Measurements from ENCODE around the gene PIH1D1. TPM values are rescaled to one million over a fixed set of nuclear protein-coding genes. Genes with fewer than 3 reads are reported as not detected.

PIH1D1 gene
- total RNA-seq, 1 donor from 2014 or later, result 133 TPM

DNA sequence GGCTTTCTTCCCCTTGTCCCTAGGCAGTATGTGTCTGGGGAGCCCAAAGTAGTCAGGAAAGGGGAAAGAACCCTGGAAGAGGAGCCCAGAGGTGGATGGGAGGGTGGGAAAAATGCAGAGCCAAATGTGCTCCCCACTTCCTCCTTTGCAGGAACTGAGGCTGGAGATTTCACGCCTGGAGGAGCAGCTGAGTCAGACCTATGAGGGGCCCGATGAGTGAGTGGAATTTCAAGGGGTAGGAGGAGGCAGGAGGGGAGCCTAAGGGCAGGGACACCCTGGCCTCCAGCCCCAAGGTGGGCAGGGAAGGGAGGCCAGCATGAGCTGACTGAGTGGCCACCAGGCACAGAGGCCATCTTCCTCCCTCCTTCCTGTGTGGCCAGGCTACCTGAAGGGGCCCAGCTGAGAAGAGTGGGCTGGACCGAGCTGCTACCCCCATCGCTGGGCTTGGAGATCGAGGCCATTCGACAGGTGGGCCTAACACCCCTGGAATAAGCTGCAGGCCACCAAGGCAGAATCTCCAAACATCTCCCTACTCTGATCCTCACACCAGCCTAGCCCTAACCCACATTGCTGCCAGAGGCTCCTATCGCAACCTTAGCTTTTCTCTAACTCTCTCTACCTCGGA, 42.7 kb downstream of the PIH1D1 start:
- Histone ChIP-seq H3K4me2 (no peak overlapping the region), H3K9me3 (ENCODE audit: low read depth) (no peaks in the 10 kb centered on the region), H3K4me1 (peaks cover 28% of the 10 kb centered on the region), H3K79me2 (ENCODE audit: low read depth) (no peaks in the 10 kb centered on the region), H3F3A (ENCODE audit: low read depth) (peaks cover 12% of the 10 kb centered on the region), H3K27ac (no peak overlapping the region), H3K9ac (no peak overlapping the region), H3K4me3 (no peak overlapping the region), H4K20me1 (ENCODE audit: low read depth) (no peaks in the 10 kb centered on the region), H3K36me3 (no peaks in the 10 kb centered on the region), H2AFZ (replicated peaks) (no peak overlapping the region), H3K27me3 (no peaks in the 10 kb centered on the region)
- Mint-ChIP-seq H3K27ac (peak overlapping the region; percentile 67), H3K4me3 (no peak overlapping the region), H3K4me1 (peaks cover 30% of the 10 kb centered on the region), H3K36me3 (no peaks in the 10 kb centered on the region), H3K27me3 (ENCODE audit: insufficient read depth, low read depth) (peaks cover 15% of the 10 kb centered on the region), H3K9me3 (no peaks in the 10 kb centered on the region)
- DNase-seq (ENCODE audit: low spot score), result no peak
- TF ChIP-seq, protein P1, sequence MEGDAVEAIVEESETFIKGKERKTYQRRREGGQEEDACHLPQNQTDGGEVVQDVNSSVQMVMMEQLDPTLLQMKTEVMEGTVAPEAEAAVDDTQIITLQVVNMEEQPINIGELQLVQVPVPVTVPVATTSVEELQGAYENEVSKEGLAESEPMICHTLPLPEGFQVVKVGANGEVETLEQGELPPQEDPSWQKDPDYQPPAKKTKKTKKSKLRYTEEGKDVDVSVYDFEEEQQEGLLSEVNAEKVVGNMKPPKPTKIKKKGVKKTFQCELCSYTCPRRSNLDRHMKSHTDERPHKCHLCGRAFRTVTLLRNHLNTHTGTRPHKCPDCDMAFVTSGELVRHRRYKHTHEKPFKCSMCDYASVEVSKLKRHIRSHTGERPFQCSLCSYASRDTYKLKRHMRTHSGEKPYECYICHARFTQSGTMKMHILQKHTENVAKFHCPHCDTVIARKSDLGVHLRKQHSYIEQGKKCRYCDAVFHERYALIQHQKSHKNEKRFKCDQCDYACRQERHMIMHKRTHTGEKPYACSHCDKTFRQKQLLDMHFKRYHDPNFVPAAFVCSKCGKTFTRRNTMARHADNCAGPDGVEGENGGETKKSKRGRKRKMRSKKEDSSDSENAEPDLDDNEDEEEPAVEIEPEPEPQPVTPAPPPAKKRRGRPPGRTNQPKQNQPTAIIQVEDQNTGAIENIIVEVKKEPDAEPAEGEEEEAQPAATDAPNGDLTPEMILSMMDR (IDR thresholded peaks at IDR 0.05), result no peak
- TF ChIP-seq EZH2phosphoT487 (IDR thresholded peaks at IDR 0.05) (no peak), EZH2 (IDR thresholded peaks at IDR 0.05) (no peak)

DNA sequence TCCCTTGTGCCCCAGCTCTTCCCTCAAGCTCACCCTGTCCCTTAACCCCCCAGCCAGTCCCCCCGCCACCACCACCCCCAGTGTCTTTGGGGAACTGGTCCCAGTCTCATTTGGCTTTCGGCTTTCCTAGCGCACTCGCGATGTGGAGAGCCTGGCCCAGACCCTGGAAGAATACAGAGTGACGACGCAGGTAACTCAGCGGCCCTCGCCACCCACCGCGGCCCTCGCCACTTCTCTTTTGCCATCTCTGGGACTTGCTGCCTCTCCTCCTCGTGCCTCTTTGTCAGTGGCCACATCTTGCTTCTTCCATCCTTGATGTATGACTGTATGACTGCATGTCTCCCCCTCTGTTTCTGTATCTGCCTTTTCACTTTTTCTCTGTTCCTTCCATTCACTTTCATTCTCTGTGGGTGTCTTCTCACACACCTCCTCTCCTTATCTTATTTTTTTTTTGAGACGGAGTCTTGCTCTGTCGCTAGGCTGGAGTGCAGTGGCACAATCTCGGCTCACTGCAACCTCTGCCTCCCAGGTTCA, 44.1 kb downstream of the PIH1D1 start:
- peaks cover 31% of the 10 kb centered on the region for H3K4me1 ChIP-seq
- no peaks in the 10 kb centered on the region for H4K20me1 ChIP-seq (ENCODE audit: low read depth)
- Mint-ChIP-seq H3K27me3 (ENCODE audit: insufficient read depth, low read depth) (peaks cover 14% of the 10 kb centered on the region), H3K27ac (peak overlapping the region; percentile 0), H3K4me3 (no peak overlapping the region), H3K9me3 (no peaks in the 10 kb centered on the region), H3K4me1 (peaks cover 36% of the 10 kb centered on the region), H3K36me3 (no peaks in the 10 kb centered on the region)
- TF ChIP-seq, protein P1 (IDR thresholded peaks at IDR 0.05), result no peak
- no peak for TF ChIP-seq EZH2phosphoT487 (IDR thresholded peaks at IDR 0.05)
- no peak for TF ChIP-seq EZH2 (IDR thresholded peaks at IDR 0.05)
- H3K9ac ChIP-seq, result no peak overlapping the region
- no peak overlapping the region for H3K4me3 ChIP-seq
- H3K27me3 ChIP-seq, result no peaks in the 10 kb centered on the region
- H3K27ac ChIP-seq, result no peak overlapping the region
- H3K79me2 ChIP-seq (ENCODE audit: low read depth), result no peaks in the 10 kb centered on the region
- no peaks in the 10 kb centered on the region for H3K36me3 ChIP-seq
- no peak overlapping the region for H2AFZ ChIP-seq (replicated peaks)
- no peak overlapping the region for H3K4me2 ChIP-seq
- no peak for DNase-seq (ENCODE audit: low spot score)
- peaks cover 26% of the 10 kb centered on the region for H3F3A ChIP-seq (ENCODE audit: low read depth)
- no peaks in the 10 kb centered on the region for H3K9me3 ChIP-seq (ENCODE audit: low read depth)

DNA sequence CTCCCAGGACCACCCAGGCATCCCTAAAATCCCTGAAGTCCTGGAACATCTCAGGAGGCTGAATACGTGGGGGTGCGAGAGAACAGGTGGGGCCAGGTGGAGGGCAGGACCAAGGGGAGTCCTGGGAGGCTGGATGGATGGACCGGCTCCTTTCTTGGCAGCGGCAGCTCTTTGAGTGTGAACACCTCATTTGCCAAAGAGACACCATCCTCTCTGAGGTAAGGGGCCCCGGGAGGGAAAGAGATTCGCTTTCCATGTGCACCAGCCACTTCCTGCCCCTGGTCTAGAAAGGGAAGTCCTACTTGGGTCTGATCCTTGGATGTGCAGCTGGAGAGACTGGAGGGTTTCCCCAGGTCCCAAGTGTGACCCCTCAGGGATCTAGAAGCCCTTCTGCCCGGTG, 44.5 kb downstream of the PIH1D1 start:
- H3K9ac ChIP-seq, result no peak overlapping the region

More for the DNA sequence above, 44.5 kb downstream of the PIH1D1 start:
- H3K27ac Mint-ChIP-seq, result no peak overlapping the region
- Histone ChIP-seq H3K4me1 (peaks cover 32% of the 10 kb centered on the region), H3K27ac (no peak overlapping the region), H3K9me3 (ENCODE audit: low read depth) (no peaks in the 10 kb centered on the region), H3F3A (ENCODE audit: low read depth) (peaks cover 31% of the 10 kb centered on the region), H3K4me2 (no peak overlapping the region), H3K36me3 (no peaks in the 10 kb centered on the region), H3K79me2 (ENCODE audit: low read depth) (no peaks in the 10 kb centered on the region), H3K27me3 (no peaks in the 10 kb centered on the region), H4K20me1 (ENCODE audit: low read depth) (no peaks in the 10 kb centered on the region), H2AFZ (replicated peaks) (no peak overlapping the region), H3K4me3 (no peak overlapping the region)
- H3K27me3 Mint-ChIP-seq (ENCODE audit: insufficient read depth, low read depth), result peaks cover 14% of the 10 kb centered on the region
- H3K4me1 Mint-ChIP-seq, result peaks cover 36% of the 10 kb centered on the region
- no peaks in the 10 kb centered on the region for H3K9me3 Mint-ChIP-seq
- no peak for TF ChIP-seq EZH2 (IDR thresholded peaks at IDR 0.05)
- TF ChIP-seq, protein P1 (IDR thresholded peaks at IDR 0.05), result no peak
- no peak for TF ChIP-seq EZH2phosphoT487 (IDR thresholded peaks at IDR 0.05)
- no peaks in the 10 kb centered on the region for H3K36me3 Mint-ChIP-seq
- H3K4me3 Mint-ChIP-seq, result no peak overlapping the region
- DNase-seq (ENCODE audit: low spot score), result no peak
